ENCODE data around the gene RAP1GAP2.

Gene RAP1GAP2

GRCh38 chr17:3034578-3034920, 238.3 kb downstream of the RAP1GAP2 start:
- TF ChIP-seq, protein P1, sequence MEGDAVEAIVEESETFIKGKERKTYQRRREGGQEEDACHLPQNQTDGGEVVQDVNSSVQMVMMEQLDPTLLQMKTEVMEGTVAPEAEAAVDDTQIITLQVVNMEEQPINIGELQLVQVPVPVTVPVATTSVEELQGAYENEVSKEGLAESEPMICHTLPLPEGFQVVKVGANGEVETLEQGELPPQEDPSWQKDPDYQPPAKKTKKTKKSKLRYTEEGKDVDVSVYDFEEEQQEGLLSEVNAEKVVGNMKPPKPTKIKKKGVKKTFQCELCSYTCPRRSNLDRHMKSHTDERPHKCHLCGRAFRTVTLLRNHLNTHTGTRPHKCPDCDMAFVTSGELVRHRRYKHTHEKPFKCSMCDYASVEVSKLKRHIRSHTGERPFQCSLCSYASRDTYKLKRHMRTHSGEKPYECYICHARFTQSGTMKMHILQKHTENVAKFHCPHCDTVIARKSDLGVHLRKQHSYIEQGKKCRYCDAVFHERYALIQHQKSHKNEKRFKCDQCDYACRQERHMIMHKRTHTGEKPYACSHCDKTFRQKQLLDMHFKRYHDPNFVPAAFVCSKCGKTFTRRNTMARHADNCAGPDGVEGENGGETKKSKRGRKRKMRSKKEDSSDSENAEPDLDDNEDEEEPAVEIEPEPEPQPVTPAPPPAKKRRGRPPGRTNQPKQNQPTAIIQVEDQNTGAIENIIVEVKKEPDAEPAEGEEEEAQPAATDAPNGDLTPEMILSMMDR (IDR thresholded peaks at IDR 0.05; ENCODE audit: insufficient read depth, missing control alignments) = no peak
- no peak for FAIRE-seq
- DNase-seq (ENCODE audit: insufficient read length, low spot score) = no peak

DNA sequence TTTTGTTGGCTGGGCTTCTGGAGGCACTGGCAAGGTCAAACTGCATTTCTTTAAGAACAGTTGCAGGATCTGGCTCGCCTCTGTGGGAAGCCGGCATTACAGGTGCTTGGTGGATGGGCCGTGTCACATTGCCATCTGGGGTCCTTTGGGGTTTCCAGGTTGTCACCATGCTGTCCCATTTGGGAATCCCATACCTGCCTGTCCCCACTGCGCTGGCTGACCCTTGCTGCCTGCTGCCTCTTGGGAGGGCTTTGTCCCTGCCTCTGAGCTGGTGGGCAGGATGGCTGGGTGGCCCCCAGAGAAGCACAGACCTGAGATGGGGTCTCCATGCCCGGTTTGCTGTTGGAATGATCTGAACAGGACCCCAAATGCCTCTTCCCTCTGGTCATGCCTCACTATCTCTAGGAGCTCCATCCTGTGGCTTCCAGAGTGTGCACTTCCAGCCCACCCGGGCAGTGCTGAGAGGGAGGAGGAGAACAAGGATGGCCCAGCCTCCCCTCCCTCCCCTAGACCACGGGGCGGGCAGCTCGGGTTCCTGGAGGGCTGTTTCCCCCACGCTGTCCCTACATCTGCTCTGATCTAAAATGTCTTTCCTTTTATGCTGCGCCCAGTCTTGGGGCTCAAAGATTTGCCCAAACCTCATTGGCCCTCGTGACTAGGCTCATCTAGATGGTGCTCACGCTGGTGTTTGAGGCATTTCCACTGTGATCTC, 239.2 kb downstream of the RAP1GAP2 start:
- no peak for FAIRE-seq
- TF ChIP-seq, protein P1 (IDR thresholded peaks at IDR 0.05; ENCODE audit: insufficient read depth, missing control alignments) = no peak

GRCh38 chr17:3035968-3036280, 239.7 kb downstream of the RAP1GAP2 start:
- no peak for DNase-seq (ENCODE audit: insufficient read length, low spot score)
- TF ChIP-seq, protein P1 (IDR thresholded peaks at IDR 0.05; ENCODE audit: insufficient read depth, missing control alignments) = no peak
- no peak for FAIRE-seq

More for the DNA sequence above, 239.2 kb downstream of the RAP1GAP2 start:
- no peak for DNase-seq (ENCODE audit: insufficient read length, low spot score)

- TF ChIP-seq, protein P1 (IDR thresholded peaks at IDR 0.05; ENCODE audit: insufficient read depth, missing control alignments) = no peak
- FAIRE-seq = no peak
- DNase-seq (ENCODE audit: insufficient read length, low spot score) = no peak
Observed at GRCh38 chr17:3036800-3037199, 240.6 kb downstream of the RAP1GAP2 start.

GRCh38 chr17:3037259-3037658, 241.0 kb downstream of the RAP1GAP2 start:
- TF ChIP-seq, protein P1 (IDR thresholded peaks at IDR 0.05; ENCODE audit: insufficient read depth, missing control alignments) = no peak
- FAIRE-seq (no peak), DNase-seq (ENCODE audit: insufficient read length, low spot score) (no peak)

- TF ChIP-seq, protein P1 (IDR thresholded peaks at IDR 0.05; ENCODE audit: insufficient read depth, missing control alignments) = no peak
- DNase-seq (ENCODE audit: insufficient read length, low spot score) (no peak), FAIRE-seq (no peak)
Observed at GRCh38 chr17:3038941-3039340, 242.7 kb downstream of the RAP1GAP2 start.

DNA sequence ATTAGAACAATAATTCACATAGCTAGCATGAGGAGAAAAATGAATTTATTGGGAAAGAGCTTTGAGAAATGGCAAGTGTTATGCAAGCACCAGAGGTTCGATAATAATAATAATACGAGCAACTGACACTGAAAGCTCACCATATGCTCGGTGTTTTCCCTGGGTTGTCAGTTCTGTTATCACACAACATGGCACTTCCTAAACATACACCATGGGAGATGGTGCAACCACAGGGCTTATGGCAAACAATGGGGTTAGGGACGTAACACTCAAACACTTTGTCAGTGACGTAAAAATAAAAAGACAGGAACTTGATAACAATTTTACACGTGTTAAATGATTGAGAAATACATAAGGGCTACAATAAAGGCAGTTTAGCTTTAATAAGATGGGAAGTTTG, 243.5 kb downstream of the RAP1GAP2 start:
- no peak for DNase-seq (ENCODE audit: insufficient read length, low spot score)
- FAIRE-seq = no peak
- TF ChIP-seq, protein P1 (IDR thresholded peaks at IDR 0.05; ENCODE audit: insufficient read depth, missing control alignments) = no peak
